DOHH2 (cell line): Measurements from ENCODE around the gene ZFYVE27.

Source experiments
- H3F3A ChIP-seq: fragments of 200-600 bp; sonication (generic), shearing (Covaris generic); 2 replicates; pipeline ENCODE4 v1.6.0; 2016; ENCODE audit warnings: antibody characterized with exemption, mild to moderate bottlenecking; ENCODE audit not compliant: control insufficient read depth, insufficient read depth
- H3K27ac ChIP-seq: fragments of 200-600 bp; sonication (generic); 2 replicates; pipeline ENCODE4 v1.5.1; 2014; ENCODE audit warnings: low read depth, mild to moderate bottlenecking, low read length, moderate library complexity
- H3K27me3 ChIP-seq: fragments of 200-600 bp; sonication (generic); 2 replicates; pipeline ENCODE4 v1.6.1; 2014; ENCODE audit warnings: mild to moderate bottlenecking, low read length, mixed read lengths; ENCODE audit not compliant: control insufficient read depth
- H3K36me3 ChIP-seq: fragments of 200-600 bp; sonication (generic); 2 replicates; pipeline ENCODE4 v1.6.1; 2014; ENCODE audit warnings: mild to moderate bottlenecking, low read length, moderate library complexity, mixed read lengths; ENCODE audit not compliant: control insufficient read depth
- H3K4me1 ChIP-seq: fragments of 200-600 bp; sonication (generic); 2 replicates; pipeline ENCODE4 v1.6.1; 2014; ENCODE audit warnings: mild to moderate bottlenecking, low read length, mixed read lengths; ENCODE audit not compliant: control insufficient read depth
- H3K4me2 ChIP-seq: fragments of 200-600 bp; sonication (generic); 2 replicates; pipeline ENCODE4 v1.6.0; 2014; ENCODE audit warnings: mild to moderate bottlenecking, low read length, moderate library complexity
- H3K4me3 ChIP-seq: fragments of 200-600 bp; sonication (generic); 2 replicates; pipeline ENCODE4 v1.5.1; 2014; ENCODE audit warnings: mild to moderate bottlenecking, low read length, mixed read lengths
- H3K79me2 ChIP-seq: fragments of 200-600 bp; sonication (generic); 2 replicates; pipeline ENCODE4 v1.6.1; 2014; ENCODE audit warnings: mild to moderate bottlenecking, low read length, mixed read lengths; ENCODE audit not compliant: control insufficient read depth
- H3K9me2 ChIP-seq: fragments of 200-600 bp; sonication (generic); replicated peaks from 2 replicates; pipeline ENCODE4 v1.6.1; 2014; ENCODE audit warnings: mild to moderate bottlenecking, low read length, mixed read lengths; ENCODE audit not compliant: control insufficient read depth
- H3K9me3 ChIP-seq: fragments of 200-600 bp; sonication (generic); 2 replicates; pipeline ENCODE4 v1.6.1; 2014; ENCODE audit warnings: antibody characterized with exemption, low read length, mixed read lengths; ENCODE audit not compliant: control insufficient read depth, insufficient read depth
- H4K20me1 ChIP-seq: fragments of 200-600 bp; sonication (generic); 2 replicates; pipeline ENCODE4 v1.6.0; 2014; ENCODE audit warnings: low read depth, mild to moderate bottlenecking, antibody characterized with exemption, low read length, moderate library complexity; ENCODE audit not compliant: control insufficient read depth, insufficient read depth
- EZH2phosphoT487 ChIP-seq: fragments of 200-600 bp; sonication (generic); IDR thresholded peaks from 2 replicates; pipeline ENCODE4 v1.6.1; 2017; ENCODE audit warnings: borderline replicate concordance, mild to moderate bottlenecking, antibody characterized with exemption, low read length, moderate library complexity, mixed read lengths
- TF ChIP-seq, protein P1 (sequence below): fragments of 200-600 bp; sonication (generic); IDR thresholded peaks from one replicate; pipeline ENCODE4 v1.5.1; 2014; ENCODE audit warnings: antibody characterized with exemption, mild to moderate bottlenecking, low read depth, low read length; ENCODE audit not compliant: poor library complexity, severe bottlenecking

ZFYVE27 gene

DNA sequence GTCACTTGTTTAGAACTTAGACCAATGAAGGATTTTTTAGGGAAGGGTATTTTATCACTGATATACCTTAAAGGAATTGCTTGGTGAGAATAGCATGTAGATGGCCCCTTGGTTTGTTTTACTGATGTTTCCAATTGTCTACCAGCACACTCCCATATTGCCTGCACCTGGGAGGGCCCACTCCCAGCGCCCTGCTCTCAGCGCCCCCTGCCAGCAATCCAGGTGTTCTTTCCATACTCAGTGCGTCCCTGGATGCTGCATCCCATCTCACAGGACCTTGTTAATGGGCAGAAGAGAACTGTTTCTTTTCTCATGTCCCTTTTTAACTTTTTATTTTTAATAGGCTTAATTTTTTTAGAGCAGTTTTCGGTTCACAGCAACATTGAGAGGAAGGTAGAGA is 59.0 kb downstream of the ZFYVE27 start:
- H3K4me3 ChIP-seq = no peak overlapping the region
- no peak overlapping the region for H3K27ac ChIP-seq
- no peaks in the 10 kb centered on the region for H3K79me2 ChIP-seq
- H3K9me3 ChIP-seq = peaks cover 3% of the 10 kb centered on the region; the same call in 1 of the 2 replicates
- H3K36me3 ChIP-seq = no peaks in the 10 kb centered on the region
- H3F3A ChIP-seq = no peaks in the 10 kb centered on the region
- TF ChIP-seq, protein P1, sequence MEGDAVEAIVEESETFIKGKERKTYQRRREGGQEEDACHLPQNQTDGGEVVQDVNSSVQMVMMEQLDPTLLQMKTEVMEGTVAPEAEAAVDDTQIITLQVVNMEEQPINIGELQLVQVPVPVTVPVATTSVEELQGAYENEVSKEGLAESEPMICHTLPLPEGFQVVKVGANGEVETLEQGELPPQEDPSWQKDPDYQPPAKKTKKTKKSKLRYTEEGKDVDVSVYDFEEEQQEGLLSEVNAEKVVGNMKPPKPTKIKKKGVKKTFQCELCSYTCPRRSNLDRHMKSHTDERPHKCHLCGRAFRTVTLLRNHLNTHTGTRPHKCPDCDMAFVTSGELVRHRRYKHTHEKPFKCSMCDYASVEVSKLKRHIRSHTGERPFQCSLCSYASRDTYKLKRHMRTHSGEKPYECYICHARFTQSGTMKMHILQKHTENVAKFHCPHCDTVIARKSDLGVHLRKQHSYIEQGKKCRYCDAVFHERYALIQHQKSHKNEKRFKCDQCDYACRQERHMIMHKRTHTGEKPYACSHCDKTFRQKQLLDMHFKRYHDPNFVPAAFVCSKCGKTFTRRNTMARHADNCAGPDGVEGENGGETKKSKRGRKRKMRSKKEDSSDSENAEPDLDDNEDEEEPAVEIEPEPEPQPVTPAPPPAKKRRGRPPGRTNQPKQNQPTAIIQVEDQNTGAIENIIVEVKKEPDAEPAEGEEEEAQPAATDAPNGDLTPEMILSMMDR = no peak
- no peak for TF ChIP-seq EZH2phosphoT487
- H3K4me1 ChIP-seq = no peaks in the 10 kb centered on the region
- no peaks in the 10 kb centered on the region for H4K20me1 ChIP-seq
- H3K27me3 ChIP-seq = peaks cover 5% of the 10 kb centered on the region
- no peaks in the 10 kb centered on the region for H3K9me2 ChIP-seq
- H3K4me2 ChIP-seq = no peak overlapping the region

DNA sequence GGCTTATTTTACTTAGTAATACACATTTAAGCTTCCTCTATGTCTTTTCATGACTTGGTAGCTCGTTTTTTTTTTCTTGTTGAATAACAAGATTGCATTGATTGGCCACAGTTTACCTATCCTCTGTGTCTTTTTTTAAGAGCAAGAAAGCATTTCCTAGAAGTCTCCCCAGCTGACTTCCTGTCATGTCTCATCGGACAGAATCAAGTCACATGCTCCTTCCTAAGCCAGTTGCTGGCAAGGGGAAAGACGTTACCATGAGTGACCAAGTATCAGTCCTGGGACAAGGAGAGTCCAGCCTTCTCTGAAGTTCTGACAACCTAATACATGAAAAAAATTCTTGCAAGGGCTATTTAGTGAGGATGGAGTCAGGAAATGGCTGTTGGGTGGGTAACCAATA is 59.7 kb downstream of the ZFYVE27 start:
- Histone ChIP-seq H3K4me3 (no peak overlapping the region), H3K4me1 (no peaks in the 10 kb centered on the region), H3K27ac (no peak overlapping the region), H3F3A (no peaks in the 10 kb centered on the region), H3K4me2 (no peak overlapping the region), H3K27me3 (peaks cover 8% of the 10 kb centered on the region), H3K9me3 (peaks cover 3% of the 10 kb centered on the region; the same call in 1 of the 2 replicates), H3K79me2 (no peaks in the 10 kb centered on the region), H4K20me1 (no peaks in the 10 kb centered on the region), H3K36me3 (no peaks in the 10 kb centered on the region), H3K9me2 (no peaks in the 10 kb centered on the region)
- TF ChIP-seq EZH2phosphoT487 = no peak

DNA sequence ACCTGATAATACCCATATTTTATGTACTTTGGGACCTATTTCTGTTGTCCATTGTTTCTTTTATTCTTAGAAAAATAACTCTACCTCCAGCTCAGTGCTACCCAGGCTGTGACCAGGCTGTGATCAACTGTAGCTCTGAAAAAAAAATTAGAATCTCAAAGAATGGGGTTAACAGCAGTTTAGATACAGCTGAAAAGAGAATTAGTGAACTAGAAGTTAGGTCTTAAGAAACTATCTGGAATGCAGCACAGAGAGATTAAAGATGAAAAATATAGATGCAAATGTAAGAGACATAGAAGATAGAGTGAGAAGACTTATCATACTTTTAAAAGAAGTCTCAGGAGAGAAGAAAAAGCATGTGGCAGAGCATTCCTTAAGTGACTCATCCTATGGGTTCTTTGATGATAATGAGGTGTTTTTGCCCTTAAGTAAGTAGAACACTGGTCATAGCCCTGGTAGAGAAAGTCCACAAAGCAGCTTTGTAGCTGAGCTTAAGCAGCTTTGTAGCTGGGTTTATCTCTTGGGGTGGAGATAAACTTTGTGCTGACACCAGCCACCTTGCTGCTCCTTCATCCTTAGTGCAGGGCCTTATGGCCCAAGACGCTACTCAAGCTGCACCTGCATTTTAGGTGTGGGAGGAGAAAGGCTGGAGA is 62.2 kb downstream of the ZFYVE27 start:
- Histone ChIP-seq H3F3A (no peaks in the 10 kb centered on the region), H3K4me2 (no peak overlapping the region), H3K27ac (no peak overlapping the region), H3K79me2 (no peaks in the 10 kb centered on the region), H3K36me3 (no peaks in the 10 kb centered on the region), H3K4me3 (no peak overlapping the region), H3K9me3 (peaks cover 3% of the 10 kb centered on the region; the same call in 1 of the 2 replicates), H3K9me2 (no peaks in the 10 kb centered on the region), H4K20me1 (no peaks in the 10 kb centered on the region), H3K27me3 (peaks cover 9% of the 10 kb centered on the region), H3K4me1 (no peaks in the 10 kb centered on the region)
- no peak for TF ChIP-seq EZH2phosphoT487
- TF ChIP-seq, protein P1 = no peak

DNA sequence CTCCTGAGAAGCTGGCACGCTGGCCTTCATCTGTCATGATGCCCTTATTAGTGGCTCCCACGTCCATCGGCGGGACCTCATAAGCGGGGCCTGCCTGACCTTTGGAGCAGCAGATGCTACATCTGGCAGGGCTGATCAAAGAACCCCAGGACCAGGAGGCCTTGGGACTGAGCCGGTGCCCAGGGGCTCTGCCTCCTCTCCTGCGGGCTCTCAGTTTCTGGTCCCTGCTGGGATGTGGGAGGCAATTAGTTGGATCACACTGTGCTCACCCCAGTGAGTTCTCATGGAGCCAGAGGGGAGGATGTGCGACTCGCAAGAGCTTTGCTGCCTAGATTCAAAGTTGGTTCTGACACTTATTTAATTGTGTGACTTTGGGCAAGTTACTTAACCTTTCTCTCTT is 63.5 kb downstream of the ZFYVE27 start:
- H3K9me2 ChIP-seq = no peaks in the 10 kb centered on the region
- TF ChIP-seq EZH2phosphoT487 = no peak
- TF ChIP-seq, protein P1 = no peak
- no peaks in the 10 kb centered on the region for H4K20me1 ChIP-seq

More for the DNA sequence above, 63.5 kb downstream of the ZFYVE27 start:
- Histone ChIP-seq H3K27ac (no peak overlapping the region), H3K9me3 (peaks cover 3% of the 10 kb centered on the region; the same call in 1 of the 2 replicates), H3K4me1 (no peaks in the 10 kb centered on the region), H3K27me3 (peaks cover 11% of the 10 kb centered on the region), H3K4me2 (no peak overlapping the region), H3K36me3 (no peaks in the 10 kb centered on the region), H3K79me2 (no peaks in the 10 kb centered on the region), H3K4me3 (no peak overlapping the region), H3F3A (no peaks in the 10 kb centered on the region)
